Peyer's patch (tissue), 4 donors: ENCODE data around the gene PIEZO2. TPM values are rescaled to one million over a fixed set of nuclear protein-coding genes. Genes with fewer than 3 reads are reported as not detected.
A peak's percentile ranks its signal among the peaks of the same experiment; 100 is the strongest.

Experiments
- DNase-seq, 3 donors: peaks; one replicate each; pipeline ENCODE4 v3.0.0-alpha.2; 2017 to 2019
- H3K27ac ChIP-seq, 4 donors: fragments of 200-600 bp; sonication (generic); one replicate each; pipeline ENCODE4 v1.5.1; 2016 to 2019
- H3K27me3 ChIP-seq, 2 donors: fragments of 200-600 bp; sonication (generic); one replicate each; pipeline ENCODE4 v1.5.1; 2019
- H3K36me3 ChIP-seq, 3 donors: fragments of 200-600 bp; sonication (generic); one replicate each; pipeline ENCODE4 v1.5.1; 2016 to 2019
- H3K4me1 ChIP-seq, 4 donors: fragments of 200-600 bp; sonication (generic); one replicate each; pipeline ENCODE4 v1.5.1; 2016 to 2019
- H3K4me3 ChIP-seq, 4 donors: fragments of 200-600 bp; sonication (generic); 1 replicate in 3 of 4; 2 replicates in 1 of 4; pipeline ENCODE4 v1.5.1; 2016 to 2019; ENCODE audit warnings: mild to moderate bottlenecking in 1 of 4
- H3K9me3 ChIP-seq, 4 donors: fragments of 200-600 bp; sonication (generic); one replicate each; pipeline ENCODE4 v1.5.1; 2016 to 2019; ENCODE audit warnings: mild to moderate bottlenecking in 1 of 4
- CTCF ChIP-seq, 6 experiments: fragments of 450-650 bp in 4 of 6; fragments of 200-600 bp in 2 of 6; sonication (generic) in 1 of 6; IDR thresholded peaks; one replicate each; pipeline ENCODE4 v1.5.1; 2017 to 2019; ENCODE audit warnings: antibody characterized with exemption in 6 of 6, mild to moderate bottlenecking in 3 of 6, moderate library complexity in 1 of 6
- POLR2A ChIP-seq, 2 donors: fragments of 450-650 bp; IDR thresholded peaks; one replicate each; pipeline ENCODE4 v1.5.1; 2017; ENCODE audit warnings: antibody characterized with exemption in 2 of 2, mild to moderate bottlenecking in 2 of 2, moderate library complexity in 2 of 2
- total RNA-seq, 4 donors: library from RNA; depleted of rRNA; stranded (reverse); fragments of >200 nt; gene quantifications; one replicate each; pipeline ENCODE4 v1.1.0, GENCODE V29; 2016

Gene PIEZO2
- total RNA-seq, 4 donors from 2014 or later = 0.85 to 5.8 (median 4.5) TPM

- H3K9me3 ChIP-seq = no peaks in the 10 kb centered on the region
- H3K27ac ChIP-seq = no peak overlapping the region
- H3K27me3 ChIP-seq = no peaks in the 10 kb centered on the region
- DNase-seq = no peak
- H3K4me1 ChIP-seq = no peaks in the 10 kb centered on the region
- no peak overlapping the region for H3K4me3 ChIP-seq
- no peak for TF ChIP-seq POLR2A (IDR thresholded peaks at IDR 0.05)
- TF ChIP-seq CTCF (IDR thresholded peaks at IDR 0.05) = no peak
- no peaks in the 10 kb centered on the region for H3K36me3 ChIP-seq
Measured at GRCh38 chr18:11155034-11155759, 5.8 kb upstream of the PIEZO2 start.

- TF ChIP-seq CTCF (IDR thresholded peaks at IDR 0.05) = peak in 4 of 6 experiments; percentile 18 to 77 (median 63)
- TF ChIP-seq POLR2A (IDR thresholded peaks at IDR 0.05) = no peak
- Histone ChIP-seq H3K4me3 (no peak overlapping the region), H3K27ac (no peak overlapping the region), H3K27me3 (no peaks in the 10 kb centered on the region), H3K4me1 (peaks cover 0 to 4% (median 0%) of the 10 kb centered on the region in 4 donors), H3K9me3 (no peaks in the 10 kb centered on the region), H3K36me3 (no peaks in the 10 kb centered on the region)
- no peak for DNase-seq
Measured at GRCh38 chr18:11154368-11154989, 5.1 kb upstream of the PIEZO2 start.

GRCh38 chr18:11153097-11153496 is 3.7 kb upstream of the PIEZO2 start:
- no peaks in the 10 kb centered on the region for H3K9me3 ChIP-seq
- no peaks in the 10 kb centered on the region for H3K36me3 ChIP-seq
- TF ChIP-seq POLR2A (IDR thresholded peaks at IDR 0.05) (no peak), CTCF (IDR thresholded peaks at IDR 0.05) (no peak)
- H3K27ac ChIP-seq = no peak overlapping the region
- no peak overlapping the region for H3K4me3 ChIP-seq
- DNase-seq = no peak
- H3K4me1 ChIP-seq = peaks cover 0 to 14% (median 0%) of the 10 kb centered on the region in 4 donors
- peaks cover 0 to 12% of the 10 kb centered on the region in 2 donors for H3K27me3 ChIP-seq

- no peaks in the 10 kb centered on the region for H3K9me3 ChIP-seq
- TF ChIP-seq CTCF (IDR thresholded peaks at IDR 0.05) = no peak
- no peak for TF ChIP-seq POLR2A (IDR thresholded peaks at IDR 0.05)
- DNase-seq = no peak
- no peak overlapping the region for H3K4me3 ChIP-seq
- H3K27me3 ChIP-seq = peaks cover 0 to 12% of the 10 kb centered on the region in 2 donors
- no peaks in the 10 kb centered on the region for H3K36me3 ChIP-seq
- peaks cover 0 to 14% (median 0%) of the 10 kb centered on the region in 4 donors for H3K4me1 ChIP-seq
- H3K27ac ChIP-seq = no peak overlapping the region
Measured at GRCh38 chr18:11150271-11150615, 874 bp upstream of the PIEZO2 start.

- Histone ChIP-seq H3K9me3 (no peaks in the 10 kb centered on the region), H3K36me3 (no peaks in the 10 kb centered on the region), H3K4me3 (peak overlapping the region in 3 of 4 donors; percentile 22 to 50 (median 45)), H3K27me3 (peaks cover 0 to 12% of the 10 kb centered on the region in 2 donors), H3K4me1 (peaks cover 0 to 14% (median 0%) of the 10 kb centered on the region in 4 donors), H3K27ac (no peak overlapping the region)
- DNase-seq = no peak
- TF ChIP-seq POLR2A (IDR thresholded peaks at IDR 0.05) = no peak
- no peak for TF ChIP-seq CTCF (IDR thresholded peaks at IDR 0.05)
Measured at GRCh38 chr18:11148680-11149440, 509 bp downstream of the PIEZO2 start.
